Frontal cortex (tissue), 4 donors: ENCODE measurements around the gene NEDD4L. TPM values are rescaled to one million over a fixed set of nuclear protein-coding genes. Genes with fewer than 3 reads are reported as not detected.

ENCODE experiments used
- DNase-seq, 2 donors: peaks; one replicate each; pipeline ENCODE4 v3.0.0; 2012; ENCODE audit warnings: low spot score in 2 of 2
- FAIRE-seq: peaks from 2 replicates; lab custom pipeline; 2012; peaks lifted over from hg19 to GRCh38; lab: Jason Lieb, UNC
- total RNA-seq: library from RNA; depleted of rRNA; stranded (reverse); fragments of >200 nt; gene quantifications from one replicate; pipeline ENCODE4 v1.2.3, GENCODE V29; 2014
- donor health status: control.
- donor health status: control.
- donor health status: control.

NEDD4L gene
- total RNA-seq, 1 donor from 2014 or later: 108 TPM

DNA sequence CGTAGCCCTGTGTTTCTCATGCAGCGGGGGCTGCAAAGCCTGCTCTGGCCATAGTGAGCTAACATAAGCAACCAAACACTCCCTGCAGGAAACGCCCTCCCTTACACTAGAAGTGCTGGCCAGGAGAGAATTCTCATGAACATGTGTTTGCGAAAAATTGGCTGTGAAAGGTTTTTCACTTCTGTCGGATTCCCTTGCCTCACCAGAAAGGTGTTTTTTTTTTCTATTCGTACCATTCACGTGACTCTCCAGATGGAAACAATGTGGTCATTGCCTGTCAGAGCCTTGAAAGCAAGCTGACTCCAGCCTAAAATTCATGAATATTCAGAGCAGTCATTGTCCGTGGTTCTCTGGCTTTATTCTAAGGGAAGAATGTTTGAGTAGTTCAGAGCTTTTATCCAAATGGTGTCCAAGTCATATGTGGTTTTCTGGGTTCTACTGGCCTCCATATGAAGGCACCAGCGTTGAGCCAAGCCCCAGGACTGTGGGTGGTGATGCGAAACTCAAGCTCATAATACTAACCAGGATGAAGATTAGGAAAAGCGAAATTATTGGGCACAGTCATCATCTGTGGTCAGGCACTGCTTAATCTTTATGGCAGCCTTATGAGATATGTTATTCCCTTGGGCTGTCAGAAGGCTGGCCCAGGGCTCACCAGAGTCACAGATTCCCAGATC lies 348.4 kb downstream of the NEDD4L start:
- no peak for FAIRE-seq
- DNase-seq: peak; percentile 17 to 42

DNA sequence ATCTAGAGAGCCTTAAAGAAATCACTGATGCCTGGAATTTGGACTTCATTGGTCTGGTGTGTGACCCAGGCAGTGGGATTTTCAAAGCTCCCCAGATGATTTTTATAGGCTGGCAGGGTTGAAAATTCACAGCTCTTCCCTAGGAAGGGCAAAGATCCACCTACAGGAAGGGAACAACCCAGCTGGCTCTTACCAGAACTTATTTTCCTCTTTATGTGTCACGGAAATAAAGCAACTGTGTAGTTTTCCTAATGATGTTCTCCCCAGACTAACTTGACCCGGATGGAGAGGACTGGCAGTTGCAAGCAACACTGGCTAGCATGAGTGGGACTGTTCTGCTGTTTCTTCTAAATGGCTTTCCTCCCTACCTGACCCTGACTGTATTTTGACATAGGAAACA lies 349.3 kb downstream of the NEDD4L start:
- DNase-seq (no peak), FAIRE-seq (no peak)

DNA sequence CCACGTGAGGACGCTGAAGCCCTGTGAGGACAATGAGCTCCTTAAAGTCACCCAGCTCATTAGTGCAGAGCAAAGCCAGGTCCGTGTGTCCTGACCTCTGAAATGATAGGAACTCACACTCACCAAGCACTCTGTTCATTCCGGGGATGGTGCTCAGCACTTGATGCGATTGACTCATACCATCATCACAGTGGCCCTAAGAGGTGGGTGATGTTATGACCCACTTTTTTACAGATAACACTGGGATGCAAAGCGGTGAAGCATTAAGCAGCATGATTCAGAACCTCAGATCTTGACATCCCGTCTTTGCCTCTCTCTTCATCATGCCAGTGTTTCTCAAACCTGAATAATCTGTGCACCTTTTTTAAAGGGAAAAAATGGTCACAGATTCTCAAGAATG lies 350.0 kb downstream of the NEDD4L start:
- DNase-seq (no peak), FAIRE-seq (no peak)

DNA sequence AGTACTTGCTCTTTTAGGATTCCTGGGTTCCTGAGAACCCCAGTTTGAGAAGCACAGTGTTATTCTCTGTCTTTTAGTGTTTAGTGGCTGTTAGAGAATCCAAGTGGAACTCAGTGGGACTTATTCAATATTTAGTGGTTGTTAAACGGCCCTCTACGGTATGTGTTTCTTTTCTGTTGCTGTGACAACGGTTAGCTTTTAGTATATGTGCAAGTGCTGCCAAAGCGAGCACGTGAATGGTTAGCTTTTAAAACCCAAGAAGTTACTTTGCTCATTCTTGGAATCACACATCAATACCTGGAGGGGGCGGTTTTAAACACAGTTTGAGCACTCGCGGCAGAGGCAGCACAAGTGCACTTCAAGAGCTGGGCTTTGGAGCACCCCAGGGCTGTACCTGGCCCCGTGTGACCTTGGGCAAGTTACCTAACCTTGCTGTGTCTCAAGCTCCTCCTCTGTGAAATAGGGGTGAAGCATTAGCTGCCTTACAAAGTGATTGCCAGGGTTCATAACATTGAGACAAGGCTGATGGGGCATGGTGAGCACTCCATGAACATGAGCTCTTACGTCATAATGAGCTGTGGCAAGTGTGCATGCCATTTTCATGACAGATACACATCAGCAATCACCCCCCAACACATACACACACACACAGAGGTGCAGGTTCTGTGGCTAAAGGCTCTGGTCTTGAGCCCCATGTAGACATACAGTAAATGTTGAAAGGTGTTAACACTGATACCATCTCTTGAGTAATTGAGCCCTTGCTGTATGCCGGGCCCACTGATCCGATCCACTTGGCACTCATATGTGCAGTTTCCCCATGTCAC lies 350.8 kb downstream of the NEDD4L start:
- no peak for DNase-seq
- no peak for FAIRE-seq

DNA sequence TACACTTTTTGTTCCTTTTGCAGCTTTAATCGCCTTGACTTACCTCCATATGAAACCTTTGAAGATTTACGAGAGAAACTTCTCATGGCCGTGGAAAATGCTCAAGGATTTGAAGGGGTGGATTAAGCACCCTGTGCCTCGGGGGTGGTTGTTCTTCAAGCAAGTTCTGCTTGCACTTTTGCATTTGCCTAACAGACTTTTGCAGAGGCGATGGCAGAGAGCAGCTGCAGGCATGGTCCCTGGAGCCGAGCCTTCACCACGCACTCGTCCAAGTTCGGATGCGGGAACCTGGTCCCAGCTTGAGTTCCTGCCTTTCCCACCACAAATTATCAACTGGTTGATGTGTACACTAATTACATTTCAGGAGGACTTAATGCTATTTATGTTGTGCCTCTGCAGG lies 352.1 kb downstream of the NEDD4L start:
- no peak for DNase-seq

DNA sequence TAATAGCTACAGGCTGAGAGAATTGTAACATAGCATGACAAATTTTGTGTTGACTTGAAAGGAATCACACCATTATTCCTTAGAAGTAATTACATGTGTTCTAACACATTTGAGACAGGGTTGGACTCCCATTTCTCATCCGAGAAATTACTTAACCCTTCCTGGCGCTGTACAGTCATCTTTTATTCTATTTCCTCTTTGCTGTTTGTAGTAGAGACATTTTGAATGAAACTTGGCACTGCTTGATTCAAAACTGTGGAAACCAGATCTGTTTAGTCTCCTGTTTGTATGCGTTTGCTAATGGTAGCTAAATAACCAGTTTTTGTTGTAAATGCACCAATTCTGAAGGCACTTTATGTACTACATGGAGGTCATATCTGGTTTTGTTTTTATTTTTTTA lies 352.9 kb downstream of the NEDD4L start:
- FAIRE-seq (no peak), DNase-seq (no peak)

More for the DNA sequence above, 352.1 kb downstream of the NEDD4L start:
- no peak for FAIRE-seq

DNA sequence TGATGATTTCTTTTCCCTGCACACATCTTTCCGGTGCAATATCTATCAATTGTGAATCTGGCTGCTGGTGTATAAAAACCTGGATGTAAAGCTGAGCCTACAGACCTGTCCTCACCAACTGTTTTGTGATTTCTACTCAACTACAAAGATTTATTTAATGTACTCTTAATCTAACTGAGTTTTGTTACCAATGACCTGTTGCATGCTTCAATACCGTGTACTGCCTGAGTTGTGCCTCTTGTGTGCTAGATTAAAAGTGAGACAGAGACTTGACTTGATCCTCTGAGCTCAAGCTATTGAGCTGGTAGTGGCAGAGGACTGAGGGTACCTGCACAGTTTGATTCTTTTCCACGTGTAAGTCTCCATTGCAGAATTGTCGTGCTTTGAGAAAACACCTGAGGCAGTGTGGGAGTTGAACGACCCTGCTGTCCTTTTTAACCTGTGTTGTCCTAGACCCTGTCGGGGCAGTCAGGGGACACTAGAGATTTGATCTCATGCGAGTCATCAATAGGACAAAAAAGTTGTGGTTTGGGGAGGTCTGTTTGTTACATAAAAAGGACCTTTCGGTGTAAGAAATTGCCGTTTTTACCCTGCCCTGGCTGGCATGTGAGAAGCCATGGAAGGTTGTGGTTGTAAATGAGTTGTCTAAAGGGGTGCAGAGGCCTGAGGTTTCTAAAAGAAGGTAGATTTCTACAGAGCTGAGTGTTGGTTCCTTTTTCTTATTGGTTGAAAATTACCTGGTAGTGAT lies 353.5 kb downstream of the NEDD4L start:
- FAIRE-seq (no peak), DNase-seq (no peak)

DNA sequence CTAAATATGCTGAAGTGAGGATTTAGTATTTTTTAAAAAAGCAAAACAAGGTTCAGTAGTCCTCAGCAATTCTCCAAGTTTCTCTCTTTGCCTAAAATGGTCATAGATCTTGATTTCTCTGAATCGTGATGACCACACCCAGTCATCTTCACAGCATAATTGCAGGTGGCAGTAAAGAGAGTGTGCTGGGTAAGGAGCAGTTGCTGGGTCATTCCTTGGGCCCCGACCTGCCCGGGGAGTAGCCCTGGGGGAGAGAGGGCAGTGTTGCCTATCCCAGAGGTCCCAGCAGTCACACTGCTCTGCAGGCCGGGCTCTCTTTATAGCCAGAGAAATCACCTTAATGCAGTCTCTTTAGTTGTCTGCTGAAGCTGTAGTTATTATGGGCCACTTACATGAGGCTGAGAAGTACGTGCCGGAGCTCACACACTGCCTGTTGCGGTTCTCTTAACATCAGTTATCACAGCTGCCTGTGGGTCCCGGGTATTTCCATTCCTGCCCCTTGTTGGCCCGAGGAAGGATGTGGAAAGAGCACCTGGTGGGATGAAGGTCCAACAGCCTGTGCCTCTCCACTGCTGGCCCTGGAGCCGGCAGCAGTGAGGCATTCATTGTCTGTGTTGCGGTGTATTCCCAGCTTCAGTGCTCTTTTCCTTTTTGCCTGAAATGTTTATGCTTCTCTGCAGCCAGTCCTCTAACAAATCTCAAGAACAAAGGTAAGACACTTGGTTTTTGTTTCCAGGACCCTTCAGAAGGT lies 354.8 kb downstream of the NEDD4L start:
- DNase-seq (no peak), FAIRE-seq (no peak)

DNA sequence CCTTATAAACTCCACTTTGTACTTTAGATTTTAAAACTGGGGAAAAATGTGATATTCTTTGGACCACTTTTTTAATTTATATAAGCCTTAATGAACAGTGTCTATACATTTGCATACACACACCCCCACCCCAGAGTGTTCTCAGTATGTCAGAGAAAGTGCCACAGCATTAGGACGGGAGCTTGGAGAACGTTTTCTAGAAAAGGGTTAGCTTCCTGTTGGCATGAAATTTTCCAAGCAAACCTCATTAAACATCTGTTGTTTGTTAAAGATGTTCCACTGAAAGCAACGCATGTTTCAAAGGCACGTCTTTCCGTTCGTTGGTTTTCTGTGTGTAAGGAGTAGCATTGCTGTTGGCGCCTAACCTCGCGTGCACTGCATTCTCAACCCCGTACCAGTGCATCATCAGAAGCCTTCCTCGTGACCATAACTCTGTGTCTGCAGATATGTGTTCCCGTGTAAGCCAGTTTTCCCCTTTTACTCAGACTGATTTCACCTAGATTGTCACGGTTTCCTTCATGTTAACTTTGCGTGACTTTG lies 356.4 kb downstream of the NEDD4L start:
- FAIRE-seq (no peak), DNase-seq (no peak)

DNA sequence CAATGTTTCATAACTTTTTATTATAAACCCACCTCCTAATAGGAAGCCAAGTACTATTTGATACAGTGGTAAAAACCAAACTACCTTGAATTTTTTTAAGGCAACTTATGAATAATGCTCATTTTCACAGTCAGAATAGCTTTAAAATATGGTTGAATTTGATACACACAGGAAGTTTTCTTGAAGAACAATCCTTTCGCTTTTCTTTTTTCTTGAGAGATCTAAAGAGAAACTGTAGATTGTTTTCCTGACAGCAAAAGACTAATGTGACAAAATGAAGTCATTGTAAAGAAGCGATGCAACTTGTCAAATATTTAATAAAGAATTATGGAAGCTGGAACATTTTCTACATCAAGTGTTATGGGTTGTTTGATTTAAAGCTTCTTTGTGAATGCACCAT lies 357.2 kb downstream of the NEDD4L start:
- FAIRE-seq (no peak), DNase-seq (no peak)

DNA sequence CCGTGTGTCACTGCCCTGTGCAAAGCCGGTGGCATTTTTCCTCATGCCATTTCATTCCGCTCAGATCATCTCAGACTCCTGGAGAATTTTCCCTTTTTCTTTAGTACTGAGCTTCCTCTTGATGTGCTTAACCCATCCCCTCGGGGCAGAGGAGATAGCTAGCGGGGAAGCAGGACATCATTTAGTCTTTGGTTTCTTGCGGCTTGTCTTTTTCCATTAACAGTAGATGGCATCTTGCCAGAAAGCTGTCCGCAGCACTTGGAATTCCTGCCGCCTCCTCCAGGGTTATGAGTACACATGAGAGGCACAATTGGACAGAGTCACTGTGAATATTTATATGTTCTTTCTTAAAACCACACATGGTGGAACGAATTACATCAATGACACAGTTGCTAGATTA lies 358.2 kb downstream of the NEDD4L start:
- FAIRE-seq (no peak), DNase-seq (peak in 1 of 2 donors; percentile 45)

DNA sequence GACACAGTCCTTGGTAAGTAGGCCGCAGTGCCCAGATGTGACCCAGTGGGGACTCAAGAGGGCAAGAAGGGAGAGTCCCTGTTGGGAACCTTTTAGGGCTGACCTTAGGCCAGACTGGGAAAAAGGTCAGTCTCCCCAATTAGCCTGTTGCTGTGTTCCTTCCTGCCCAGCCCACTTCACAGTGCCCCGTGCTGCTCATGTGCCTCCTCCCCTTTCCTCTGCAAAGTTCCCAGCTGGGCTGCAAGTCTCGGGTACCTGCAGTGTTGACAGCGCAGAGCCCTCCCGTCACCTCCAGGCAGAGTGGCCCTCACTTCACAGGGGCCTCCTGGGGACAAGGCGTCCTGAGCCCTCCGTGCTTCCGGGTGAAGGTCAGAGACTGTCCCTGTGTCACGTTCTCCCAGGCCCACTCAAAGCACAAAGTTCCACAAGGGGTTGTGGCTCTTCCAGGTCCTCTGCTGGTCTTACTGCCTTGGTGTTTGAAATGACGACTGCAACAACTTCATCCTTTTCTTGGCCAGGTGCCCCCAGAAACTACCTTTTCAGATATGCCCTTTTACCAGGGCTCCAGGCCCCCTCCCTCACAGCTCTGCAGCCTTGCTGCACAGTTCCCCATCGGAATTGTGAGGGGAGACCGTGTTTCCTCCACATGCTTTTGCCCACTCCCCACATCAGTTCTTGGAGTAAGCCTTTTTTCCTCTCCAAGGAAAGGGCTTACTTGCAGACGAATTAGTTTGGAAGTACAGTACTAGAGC lies 359.1 kb downstream of the NEDD4L start:
- DNase-seq (no peak), FAIRE-seq (no peak)

DNA sequence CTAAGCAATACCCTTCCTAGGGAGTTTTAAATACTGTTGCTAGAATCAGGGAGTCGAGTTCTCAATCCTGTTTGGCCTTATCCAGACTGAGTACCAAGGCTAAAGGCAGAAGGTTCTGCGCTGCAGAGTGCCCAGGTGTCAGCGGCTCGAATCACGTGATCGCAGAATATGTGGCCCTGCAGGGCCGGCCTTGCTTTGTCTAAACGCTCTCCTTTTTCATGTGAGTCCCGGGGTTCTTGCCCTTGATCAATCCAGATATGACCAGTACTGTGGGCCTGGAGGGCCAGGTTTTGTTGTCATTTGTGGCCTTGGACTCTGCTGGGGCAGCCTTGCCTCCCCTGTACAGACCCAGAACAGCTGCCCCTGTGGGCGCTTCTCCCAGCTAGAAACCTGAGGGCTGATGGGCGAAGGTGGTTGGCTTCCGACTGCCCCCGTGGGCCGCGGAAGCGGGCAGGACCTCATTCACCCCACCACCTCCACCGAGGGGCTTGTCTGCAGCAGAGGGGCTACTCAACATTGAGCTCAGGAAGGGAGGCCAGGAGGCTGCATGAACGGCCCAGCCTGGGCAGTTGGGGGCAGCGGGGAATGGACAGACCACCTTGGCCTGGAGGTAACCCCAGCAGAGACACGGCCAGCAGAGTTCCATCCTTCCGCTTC lies 359.9 kb downstream of the NEDD4L start:
- DNase-seq (no peak), FAIRE-seq (no peak)

DNA sequence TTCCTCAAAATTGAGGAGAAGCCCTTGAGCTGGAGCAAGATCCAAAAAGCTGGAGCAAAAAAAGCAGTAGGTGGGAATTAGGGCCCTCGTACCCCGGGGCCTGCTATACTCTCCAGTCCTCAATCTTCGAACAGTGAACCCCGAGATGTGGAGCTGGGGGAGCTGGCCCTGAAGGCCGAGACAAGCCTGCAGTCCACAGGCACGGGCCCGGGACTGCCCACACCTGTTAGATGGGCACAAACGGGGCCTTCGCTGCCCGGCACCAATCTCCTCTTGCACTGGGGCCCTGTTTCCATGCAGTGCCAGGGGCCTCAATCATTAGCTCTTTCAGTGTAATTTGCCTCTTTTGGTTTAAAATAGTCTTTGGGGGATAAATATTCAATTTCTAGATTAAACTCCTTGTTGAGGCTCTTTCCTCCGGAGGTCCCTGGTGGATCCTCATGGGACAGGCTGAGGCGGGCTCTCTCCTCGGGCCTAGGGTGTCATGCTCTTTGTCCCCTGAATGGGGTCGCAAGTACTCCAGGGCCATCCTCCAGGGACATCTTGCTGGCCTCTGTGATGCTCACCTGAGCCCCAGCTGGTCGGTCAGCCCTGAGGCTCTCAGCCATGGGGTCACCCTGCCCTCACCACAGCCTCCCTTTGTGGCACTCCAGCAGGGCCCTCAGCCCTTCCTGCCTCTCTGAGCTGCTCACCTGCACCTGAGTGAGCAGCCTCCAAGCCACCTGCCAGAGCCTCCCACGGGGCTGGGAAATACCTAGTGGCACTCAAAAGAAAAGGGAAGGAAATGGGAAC lies 361.3 kb downstream of the NEDD4L start:
- FAIRE-seq: no peak

DNA sequence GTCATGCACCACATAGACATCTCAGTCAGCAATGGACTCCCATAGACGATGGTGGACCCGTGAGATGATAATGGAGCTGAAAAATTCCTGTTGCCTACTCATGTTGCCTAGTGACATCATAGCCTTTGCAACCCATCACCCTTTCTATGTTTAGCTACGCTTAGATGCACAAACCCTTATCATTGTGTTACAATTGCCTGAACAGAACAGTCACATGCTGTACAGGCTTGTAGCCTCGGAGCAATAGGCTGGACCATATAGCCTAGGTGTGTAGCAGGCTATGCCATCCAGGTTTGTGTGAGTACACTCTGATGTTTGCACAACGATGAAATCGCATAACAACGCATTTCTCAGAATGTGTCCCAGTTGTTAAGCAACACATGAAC lies 363.2 kb downstream of the NEDD4L start:
- FAIRE-seq (no peak), DNase-seq (no peak)

More for the DNA sequence above, 361.3 kb downstream of the NEDD4L start:
- DNase-seq: no peak

DNA sequence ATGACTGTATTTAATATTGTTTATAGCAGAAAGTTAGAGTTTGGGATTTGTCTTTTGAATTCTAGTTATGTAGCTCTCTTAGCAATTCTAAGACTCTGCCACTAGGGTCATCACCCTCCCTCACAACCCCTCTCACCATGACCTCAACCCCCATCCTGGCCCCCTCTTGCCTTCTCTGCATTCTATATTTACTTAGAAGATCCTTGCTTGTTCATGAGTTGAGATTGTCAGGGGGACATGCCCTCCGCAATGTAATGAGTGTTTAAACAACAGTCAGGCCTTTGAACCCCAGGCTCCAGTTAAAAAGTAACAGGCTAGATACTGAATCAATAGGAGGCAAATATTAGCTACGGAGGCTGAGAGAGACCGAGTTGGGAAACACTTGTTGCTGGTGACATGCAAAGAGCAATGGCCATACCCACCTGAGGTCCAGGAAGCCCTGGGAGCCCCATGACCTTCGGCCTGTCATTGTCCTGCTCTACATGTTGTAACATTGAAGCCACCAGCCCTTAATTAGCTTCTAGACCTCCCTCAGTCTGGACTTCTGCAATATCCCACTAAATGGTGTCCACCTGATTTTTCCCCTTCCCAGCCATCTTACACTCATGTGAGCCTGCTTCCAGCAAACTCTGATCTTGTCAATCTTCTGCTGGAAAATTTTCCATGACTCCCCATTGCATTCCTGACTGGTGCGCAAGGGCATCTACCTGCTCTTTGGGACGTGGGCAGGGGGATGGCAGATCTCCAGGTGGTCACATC lies 363.8 kb downstream of the NEDD4L start:
- DNase-seq: no peak
- FAIRE-seq: no peak

DNA sequence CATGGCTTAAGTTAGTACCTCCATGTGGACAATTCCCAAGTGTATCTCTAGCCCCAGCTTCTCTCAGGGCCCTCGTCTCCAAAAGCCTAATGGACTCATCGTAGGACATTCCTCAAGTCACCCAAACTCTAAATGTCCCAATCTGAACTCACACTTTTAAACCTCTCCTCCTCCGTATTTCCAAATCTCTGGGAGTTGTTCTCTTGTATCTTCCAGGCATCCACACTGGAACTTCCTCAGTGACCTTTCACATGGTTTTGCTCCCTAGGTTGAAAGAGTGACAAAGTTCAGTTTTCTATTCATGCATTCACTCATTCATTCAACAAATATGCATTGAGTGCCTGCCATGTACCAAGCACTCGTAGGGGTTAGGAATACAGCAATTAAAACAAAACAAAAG lies 364.6 kb downstream of the NEDD4L start:
- no peak for DNase-seq
- no peak for FAIRE-seq
